GM18861 (cell line): ENCODE measurements around the gene PRUNE1.
A peak's percentile ranks its signal among the peaks of the same experiment; 100 is the strongest.

Source experiments
- ATAC-seq: cut with Tn5 transposase; IDR thresholded peaks from one replicate; pipeline ENCODE4 v1.9.1; 2021; ENCODE audit not compliant: unreplicated experiment

PRUNE1 gene

DNA sequence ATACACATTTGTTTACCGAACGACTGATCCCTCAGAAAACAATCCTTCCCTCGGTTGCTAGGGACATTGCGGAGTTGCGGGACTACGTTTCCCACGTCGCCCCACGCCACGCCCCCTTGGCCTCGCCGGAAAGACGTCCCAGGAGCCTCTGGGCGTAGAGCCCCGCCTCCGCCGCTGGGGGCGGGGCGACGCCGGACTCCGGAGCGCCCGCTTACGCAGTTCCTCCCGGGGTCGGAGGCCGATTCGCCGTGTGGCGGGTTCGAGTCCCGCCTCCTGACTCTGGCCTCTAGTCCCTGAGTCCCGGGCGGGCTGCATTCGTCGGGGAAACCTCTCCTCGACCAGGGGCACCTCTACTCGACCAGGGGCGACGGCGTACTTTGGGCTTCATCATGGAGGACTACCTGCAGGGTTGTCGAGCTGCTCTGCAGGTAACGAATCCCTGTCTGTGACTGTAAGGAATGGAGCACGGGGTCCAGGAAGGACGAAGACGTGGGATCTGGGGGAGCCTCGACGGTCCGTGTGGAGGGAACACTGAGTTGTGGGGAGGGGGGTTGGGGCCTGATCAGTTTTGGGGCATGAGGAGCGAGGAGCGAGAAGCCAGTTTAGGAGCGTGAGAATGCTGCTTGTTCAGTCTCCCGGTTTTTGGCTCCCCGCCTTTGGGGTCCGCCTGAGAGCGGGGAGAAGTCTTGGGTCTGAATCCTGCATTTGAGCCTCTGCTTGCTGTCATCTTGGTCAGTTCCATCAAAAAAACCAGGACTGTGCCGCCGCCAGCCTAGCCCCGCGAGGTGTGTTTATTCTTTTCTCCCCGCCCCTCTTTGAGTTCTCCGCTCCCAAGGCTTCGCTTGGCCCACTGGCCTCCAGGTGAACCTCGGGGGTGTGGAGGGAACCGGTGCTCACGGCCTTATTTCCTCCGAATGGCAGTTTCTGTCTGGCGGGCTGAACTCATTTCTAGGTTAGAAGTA lies at the start of gene PRUNE1:
PRUNE1 (plus strand) TSS at position 206 of the 962 bp plus-strand sequence; CDS start at position 390, 184 bp downstream.
- ATAC-seq, result peak; percentile 59

DNA sequence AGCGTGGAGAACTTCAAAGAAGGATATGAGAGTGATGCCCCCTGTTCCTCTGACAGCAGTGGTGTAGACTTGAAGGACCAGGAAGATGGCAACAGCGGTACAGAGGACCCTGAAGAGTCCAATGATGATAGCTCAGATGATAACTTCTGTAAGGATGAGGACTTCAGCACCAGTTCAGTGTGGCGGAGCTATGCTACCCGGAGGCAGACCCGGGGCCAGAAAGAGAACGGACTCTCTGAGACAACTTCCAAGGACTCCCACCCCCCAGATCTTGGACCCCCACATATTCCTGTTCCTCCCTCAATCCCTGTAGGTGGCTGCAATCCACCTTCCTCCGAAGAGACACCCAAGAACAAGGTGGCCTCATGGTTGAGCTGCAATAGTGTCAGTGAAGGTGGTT lies 47.6 kb upstream of the PRUNE1 start:
- ATAC-seq, result no peak

DNA sequence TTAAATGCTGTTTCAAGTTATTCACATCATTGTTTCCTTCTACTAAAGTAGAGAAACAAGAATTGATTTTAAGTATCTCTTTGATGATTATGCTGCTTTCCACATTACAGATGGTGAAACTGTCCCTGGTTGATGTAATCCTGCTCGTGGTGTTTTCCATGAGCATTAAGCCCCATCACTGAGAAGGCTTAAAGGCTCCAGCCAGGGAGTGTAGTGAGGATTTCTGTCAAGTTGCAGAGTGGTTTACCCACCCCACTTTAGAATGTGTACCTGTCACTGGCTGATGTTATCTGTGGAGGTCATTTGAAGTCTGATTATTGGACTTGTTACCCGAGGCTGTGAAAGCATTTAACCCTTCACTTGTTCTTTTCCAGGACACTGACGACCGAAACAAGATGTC lies 46.5 kb upstream of the PRUNE1 start:
- ATAC-seq, result no peak

DNA sequence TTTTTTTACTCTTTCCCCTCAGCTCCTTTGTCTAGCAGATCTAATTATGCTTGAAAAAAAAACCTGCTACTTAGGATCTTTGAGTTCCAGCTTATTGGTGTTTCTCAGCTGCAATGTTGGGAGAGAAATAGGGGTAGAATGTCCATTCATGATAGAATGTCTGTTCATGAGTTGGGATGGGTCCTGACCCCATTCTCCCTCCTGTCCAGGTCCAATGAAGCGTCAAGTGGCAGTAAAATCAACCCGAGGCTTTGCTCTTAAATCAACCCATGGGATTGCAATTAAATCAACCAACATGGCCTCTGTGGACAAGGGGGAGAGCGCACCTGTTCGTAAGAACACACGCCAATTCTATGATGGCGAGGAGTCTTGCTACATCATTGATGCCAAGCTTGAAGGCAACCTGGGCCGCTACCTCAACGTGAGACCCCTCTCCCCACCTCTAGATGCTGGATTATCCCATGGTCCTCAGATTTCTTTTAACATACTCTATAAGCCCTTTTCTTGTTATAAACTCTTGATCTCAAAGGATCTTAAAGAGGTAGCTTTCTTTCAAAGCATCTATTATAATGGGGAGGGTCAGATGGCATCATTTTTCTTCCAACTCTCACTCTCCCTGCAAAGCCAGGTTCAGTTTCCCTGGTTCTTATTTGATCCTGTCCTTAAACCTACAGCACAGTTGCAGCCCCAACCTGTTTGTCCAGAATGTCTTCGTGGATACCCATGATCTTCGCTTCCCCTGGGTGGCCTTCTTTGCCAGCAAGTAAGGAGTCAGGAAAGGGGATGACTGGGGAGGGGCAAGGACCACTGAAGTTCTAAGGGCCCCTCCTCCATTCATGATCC lies 44.7 kb upstream of the PRUNE1 start:
- no peak for ATAC-seq

DNA sequence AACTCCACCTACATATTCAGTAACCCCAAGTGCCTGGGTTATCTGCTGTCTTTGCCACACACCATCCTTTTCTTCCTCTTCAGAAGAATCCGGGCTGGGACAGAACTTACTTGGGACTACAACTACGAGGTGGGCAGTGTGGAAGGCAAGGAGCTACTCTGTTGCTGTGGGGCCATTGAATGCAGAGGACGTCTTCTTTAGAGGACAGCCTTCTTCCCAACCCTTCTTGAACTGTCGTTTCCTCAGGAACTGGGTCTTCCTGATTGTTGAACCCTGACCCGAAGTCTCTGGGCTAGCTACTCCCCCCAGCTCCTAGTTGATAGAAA lies 44.1 kb upstream of the PRUNE1 start:
- no peak for ATAC-seq

GRCh38 chr1:150965605-150966004 lies 42.6 kb upstream of the PRUNE1 start:
- ATAC-seq, result no peak

GRCh38 chr1:150966011-150966410 lies 42.2 kb upstream of the PRUNE1 start:
- ATAC-seq, result no peak

GRCh38 chr1:150967936-150968335 lies 40.3 kb upstream of the PRUNE1 start:
- no peak for ATAC-seq

DNA sequence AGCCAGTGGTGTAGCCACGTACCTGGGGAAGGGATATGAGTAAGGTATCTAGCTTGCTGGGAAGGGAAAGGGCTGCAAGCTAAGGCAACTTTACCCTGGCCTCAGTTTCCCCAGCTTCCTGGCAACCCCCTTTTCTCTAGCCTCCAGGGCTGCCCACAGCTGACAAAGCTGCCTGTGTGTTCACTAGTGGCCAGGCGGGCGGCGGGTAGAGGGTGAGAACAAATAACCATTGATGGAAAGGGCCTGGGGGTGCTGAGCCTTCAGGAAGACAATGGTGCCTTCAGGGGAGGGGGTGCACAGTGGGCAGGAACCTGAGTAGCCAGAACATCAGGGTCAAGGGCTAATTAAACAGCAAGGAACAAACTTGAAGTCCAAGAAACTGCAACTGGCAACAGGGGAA lies 39.8 kb upstream of the PRUNE1 start:
- ATAC-seq, result no peak

DNA sequence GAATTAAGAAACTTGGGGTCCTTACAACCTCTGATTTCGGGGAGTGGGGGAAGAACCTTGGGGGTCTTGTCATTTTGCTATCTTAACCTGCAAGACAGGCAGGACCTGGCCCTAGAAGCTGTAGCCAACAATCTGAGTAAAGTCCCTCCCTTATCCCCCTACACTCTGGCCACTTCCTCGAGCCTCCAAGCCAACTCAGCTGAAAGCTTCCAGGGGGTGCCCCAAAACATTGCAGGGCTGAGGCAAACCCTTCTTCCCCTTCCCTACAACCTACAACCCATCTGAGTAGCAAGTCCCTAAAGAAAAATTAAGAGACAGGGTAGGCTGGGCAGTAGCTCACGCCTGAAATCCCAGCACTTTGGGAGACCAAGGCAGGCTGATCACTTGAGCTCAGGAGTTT lies 38.6 kb upstream of the PRUNE1 start:
- ATAC-seq, result no peak

- no peak for ATAC-seq
Observed at GRCh38 chr1:150970808-150971582, 37.3 kb upstream of the PRUNE1 start.

- ATAC-seq, result no peak
Observed at GRCh38 chr1:150971583-150972416, 36.4 kb upstream of the PRUNE1 start.

DNA sequence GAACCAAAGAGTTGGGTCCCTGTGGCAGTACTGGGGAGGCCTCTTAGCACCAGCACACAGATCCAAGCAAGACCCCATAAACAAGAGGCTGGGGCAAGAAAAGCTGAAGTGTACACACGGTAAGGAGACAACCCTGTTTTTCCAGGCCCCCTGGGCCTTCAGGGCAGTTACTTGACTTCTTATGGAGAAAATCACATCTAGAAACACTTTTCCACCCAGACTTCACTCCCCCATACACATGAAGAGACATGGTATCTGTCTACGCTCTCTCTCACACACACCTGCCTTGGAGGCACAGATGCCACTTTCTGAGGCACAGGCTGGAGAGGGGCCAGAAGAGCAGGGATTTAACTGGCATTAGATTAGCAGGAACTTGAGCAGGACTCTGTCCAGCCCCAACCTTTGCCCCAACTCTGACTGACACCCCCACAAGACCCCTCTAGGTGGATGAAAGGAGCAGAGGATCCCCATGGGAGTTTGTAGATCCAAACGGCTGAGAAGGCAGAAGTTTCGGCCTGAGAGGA lies 35.8 kb upstream of the PRUNE1 start:
- ATAC-seq, result no peak

GRCh38 chr1:150973258-150973835 lies 34.9 kb upstream of the PRUNE1 start:
- ATAC-seq, result no peak

- no peak for ATAC-seq
Observed at GRCh38 chr1:150973836-150974579, 34.2 kb upstream of the PRUNE1 start.

- no peak for ATAC-seq
Observed at GRCh38 chr1:150974580-150975478, 33.4 kb upstream of the PRUNE1 start, which contains the start of gene CERS2. Gene CERS2 (minus strand): TSS chr1:150974835. CDS start chr1:150969090, 5,745 bp downstream.

DNA sequence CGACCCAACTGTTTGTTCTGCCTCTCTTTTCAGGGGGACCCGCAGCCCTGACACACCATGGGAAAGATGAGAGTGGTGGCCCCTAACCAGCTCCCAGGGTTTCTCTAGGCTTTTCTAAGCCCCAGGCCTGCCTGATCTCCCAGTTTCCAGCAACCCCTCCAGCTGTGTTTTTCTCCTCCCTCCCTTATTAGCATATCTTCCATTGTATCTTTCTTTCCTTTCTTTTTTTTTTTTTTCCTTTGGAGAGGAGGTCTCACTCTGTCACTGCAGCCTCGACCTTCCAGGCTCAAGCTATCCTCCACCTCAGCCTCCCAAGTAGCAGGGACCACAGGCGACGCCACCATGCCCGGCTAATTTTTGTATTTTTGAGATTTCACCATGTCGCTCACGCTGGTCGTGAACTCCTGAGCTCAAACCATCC lies 31.8 kb upstream of the PRUNE1 start:
- no peak for ATAC-seq
